OCI-LY7 (cell line): ENCODE results near the gene PIBF1.

Experiments used
- CTCF ChIP-seq: fragments of 200-600 bp; sonication (generic); conservative IDR thresholded peaks from 2 replicates; pipeline ENCODE4 v1.5.1; 2014; ENCODE audit warnings: mild to moderate bottlenecking, antibody characterized with exemption, low read length, moderate library complexity, mixed read lengths
- EZH2phosphoT487 ChIP-seq: fragments of 200-600 bp; sonication (generic); IDR thresholded peaks from 2 replicates; pipeline ENCODE4 v1.6.1; 2018; ENCODE audit warnings: low read depth, borderline replicate concordance, mild to moderate bottlenecking, mixed run types, antibody characterized with exemption, low read length, moderate library complexity, mixed read lengths

GRCh38 chr13:73060251-73061160 is 278.6 kb downstream of the PIBF1 start:
- TF ChIP-seq CTCF (no peak), EZH2phosphoT487 (peak; percentile 55; the same call in 1 of the 2 replicates)
